GM12874 (cell line): Measurements from ENCODE around the gene ARID3A.

Experiments
- CTCF ChIP-seq: IDR thresholded peaks from 2 replicates; pipeline ENCODE4 v1.5.1; 2011; ENCODE audit warnings: low read depth, mild to moderate bottlenecking, control low read depth, low read length, moderate library complexity; ENCODE audit not compliant: insufficient read depth

The ARID3A gene

DNA sequence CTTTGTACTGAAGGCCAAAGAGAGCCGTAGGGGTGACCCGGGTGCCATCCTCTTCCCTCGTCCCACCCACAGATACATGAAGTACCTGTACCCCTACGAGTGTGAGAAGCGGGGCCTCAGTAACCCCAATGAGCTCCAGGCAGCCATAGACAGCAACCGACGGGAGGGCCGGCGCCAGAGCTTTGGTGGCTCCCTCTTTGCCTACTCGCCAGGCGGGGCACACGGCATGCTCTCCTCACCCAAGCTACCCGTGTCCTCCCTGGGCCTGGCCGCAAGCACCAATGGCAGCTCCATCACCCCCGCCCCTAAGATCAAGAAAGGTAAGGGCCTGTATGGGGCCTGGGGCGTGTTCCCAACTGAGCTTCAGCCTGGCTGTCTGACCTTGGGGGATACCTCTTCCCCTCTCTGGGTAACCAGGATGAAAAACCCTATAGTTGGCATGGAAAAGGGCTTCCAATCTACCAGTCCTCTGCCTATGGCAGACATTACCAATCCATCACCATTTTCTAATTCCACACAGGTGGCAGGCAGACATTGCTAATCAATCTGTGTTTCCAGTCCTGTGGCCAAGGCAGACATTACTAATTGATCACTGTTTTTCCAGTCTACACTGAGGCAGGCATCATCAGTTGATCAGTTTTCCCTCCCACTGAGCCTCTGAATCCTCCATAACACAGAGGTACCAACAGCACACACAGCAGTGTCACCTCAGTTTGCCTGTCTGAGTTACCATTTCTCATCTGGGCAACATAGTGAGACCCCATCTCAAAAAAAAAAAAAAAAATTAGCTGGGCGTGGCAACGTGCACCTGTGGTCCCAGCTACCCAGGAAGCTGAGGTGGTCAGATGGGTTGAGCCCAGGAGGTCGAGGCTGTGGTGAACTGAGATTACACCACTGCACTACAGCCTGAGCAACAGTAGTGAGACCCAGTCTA is 39.2 kb downstream of the ARID3A start:
- no peak for TF ChIP-seq CTCF

GRCh38 chr19:966485-967088 is 40.8 kb downstream of the ARID3A start:
- TF ChIP-seq CTCF: no peak

DNA sequence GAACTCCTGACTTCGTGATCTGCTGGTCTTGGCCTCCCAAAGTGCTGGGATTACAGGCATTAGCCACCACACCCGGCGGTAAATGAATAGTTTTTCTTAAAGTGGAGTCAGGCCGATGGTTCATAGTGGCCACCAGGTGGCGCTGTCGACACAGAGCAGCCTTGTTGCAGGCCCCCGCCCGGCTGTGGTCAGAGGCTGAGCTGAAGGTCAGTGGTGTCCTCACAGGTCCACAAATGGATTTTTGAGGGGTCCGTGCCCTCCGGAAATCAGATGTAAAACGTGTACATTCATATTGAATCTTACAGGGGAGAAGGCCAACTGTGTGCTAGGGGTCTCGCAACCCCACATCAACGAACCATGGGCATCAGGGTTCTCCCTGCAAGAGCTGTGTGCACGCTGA is 44.9 kb downstream of the ARID3A start:
- TF ChIP-seq CTCF: peak; percentile 59

- TF ChIP-seq CTCF: no peak
These were observed 46.0 kb downstream of the ARID3A start for GRCh38 chr19:971795-972194.

GRCh38 chr19:972281-972680 is 46.4 kb downstream of the ARID3A start:
- no peak for TF ChIP-seq CTCF

- TF ChIP-seq CTCF: no peak
These were observed 48.1 kb downstream of the ARID3A start for GRCh38 chr19:973726-974563.
